ENCODE results near the gene OR11L1.

GRCh38 chr1:247822060-247822459 lies 19.6 kb downstream of the OR11L1 start:
- no peak for TF ChIP-seq JUN (IDR thresholded peaks at IDR 0.05)
- TF ChIP-seq ESRRA (IDR thresholded peaks at IDR 0.05; ENCODE audit: borderline replicate concordance, low read length): no peak
